HCT116 (cell line): Measurements from ENCODE around the gene PDHX. TPM values are rescaled to one million over a fixed set of nuclear protein-coding genes. Genes with fewer than 3 reads are reported as not detected.

Experiments used
- ATAC-seq: fragments of 200-7000 bp; cut with Tn5 transposase; 2 replicates; pipeline ENCODE4 v1.9.1; 2020; ENCODE audit warnings: mild to moderate bottlenecking, moderate library complexity
- BruUV-seq: library from RNA; stranded (reverse); fragments of 400-500 nt; replicated peaks from 2 replicates; lab custom pipeline; 2021; lab: Mats Ljungman, UMichigan
- CTCF ChIA-PET: fragments of 300-600 bp; sonication (Branson Sonifier 250); formaldehyde crosslinking; loops from one replicate; lab custom pipeline; 2021; ENCODE audit warnings: antibody characterized with exemption; lab: Charles Lee
- POLR2A ChIA-PET: fragments of 300-600, 350-600 bp; sonication (Branson Sonifier 250); formaldehyde crosslinking; loops from one replicate; lab custom pipeline; 2021; ENCODE audit warnings: antibody characterized with exemption; lab: Charles Lee
- RAD21 ChIA-PET, 2 experiments: fragments of 300-600 bp; sonication (Branson Sonifier 250); formaldehyde crosslinking; loops; one replicate each; lab custom pipeline; 2023; ENCODE audit warnings: low total read pairs in 2 of 2; ENCODE audit not compliant: uncharacterized antibody in 2 of 2, unreplicated experiment in 2 of 2, low non-redundant PET in 1 of 2; lab: Charles Lee
- DNase-seq: peaks from one replicate; pipeline ENCODE4 v3.0.0-alpha.2; 2010; ENCODE audit warnings: low read depth, low spot score
- H2AFZ ChIP-seq: fragments of 200-600 bp; shearing (Covaris generic), sonication (generic); 2 replicates; pipeline ENCODE4 v1.6.1; 2017; ENCODE audit warnings: low read depth, mixed run types, mixed read lengths, antibody characterized with exemption, low read length; ENCODE audit not compliant: poor library complexity, severe bottlenecking
- H3K27ac ChIP-seq: 2 replicates; pipeline ENCODE4 v1.5.1; 2012; ENCODE audit warnings: low read depth, low read length
- H3K27me3 ChIP-seq: fragments of 200-600 bp; sonication (generic); 2 replicates; pipeline ENCODE4 v1.6.1; 2016; ENCODE audit warnings: mixed run types, low read length, mixed read lengths; ENCODE audit not compliant: insufficient read depth
- H3K36me3 ChIP-seq, 2 experiments: fragments of 200-500 bp in 1 of 2; fragments of 200-600 bp in 1 of 2; sonication (Bioruptor generic) in 1 of 2; sonication (generic) in 1 of 2; 2 replicates each; pipeline versions ENCODE4 v1.5.1 to v1.6.1; 2014 to 2016; ENCODE audit warnings: low read length in 2 of 2, inconsistent platforms in 1 of 2, mixed read lengths in 1 of 2, mixed run types in 1 of 2; ENCODE audit not compliant: insufficient read depth in 2 of 2, control insufficient read depth in 1 of 2
- H3K4me1 ChIP-seq, 2 experiments: fragments of 200-600 bp in 1 of 2; sonication (generic) in 1 of 2; 2 replicates each; pipeline versions ENCODE4 v1.5.1 to v1.6.1; 2012 to 2017; ENCODE audit warnings: low read length in 2 of 2, inconsistent platforms in 1 of 2, mild to moderate bottlenecking in 1 of 2, mixed read lengths in 1 of 2, mixed run types in 1 of 2, moderate library complexity in 1 of 2; ENCODE audit not compliant: insufficient read depth in 2 of 2, control insufficient read depth in 1 of 2
- H3K4me2 ChIP-seq: fragments of 200-600 bp; sonication (generic); 2 replicates; pipeline ENCODE4 v1.6.1; 2017; ENCODE audit warnings: mixed run types, low read length, mixed read lengths
- H3K4me3 ChIP-seq, 2 experiments: fragments of 200-600 bp in 1 of 2; sonication (generic) in 1 of 2; replicated peaks in 1 of 2; 2 replicates each; pipeline ENCODE4 v1.5.1; 2011 to 2016; ENCODE audit warnings: low read length in 2 of 2, control low read depth in 1 of 2, low read depth in 1 of 2, mild to moderate bottlenecking in 1 of 2, mixed read lengths in 1 of 2, mixed run types in 1 of 2
- H3K79me2 ChIP-seq: fragments of 200-600 bp; sonication (generic); 2 replicates; pipeline ENCODE4 v1.6.1; 2017; ENCODE audit warnings: mild to moderate bottlenecking, mixed run types, low read length, moderate library complexity, mixed read lengths; ENCODE audit not compliant: insufficient read depth
- H3K9ac ChIP-seq: fragments of 200-600 bp; sonication (generic); 2 replicates; pipeline ENCODE4 v1.6.1; 2016; ENCODE audit warnings: low read length, mixed read lengths
- H3K9me2 ChIP-seq: fragments of 200-600 bp; sonication (generic), shearing (Covaris generic); 2 replicates; pipeline ENCODE4 v1.6.1; 2017; ENCODE audit warnings: mixed run types, mild to moderate bottlenecking, moderate library complexity; ENCODE audit not compliant: insufficient read depth
- H3K9me3 ChIP-seq, 2 experiments: fragments of 200-500 bp in 1 of 2; fragments of 200-600 bp in 1 of 2; sonication (Bioruptor generic) in 1 of 2; sonication (generic) in 1 of 2; 2 replicates each; pipeline ENCODE4 v1.6.1; 2014 to 2017; ENCODE audit warnings: low read length in 2 of 2, mixed read lengths in 2 of 2, inconsistent platforms in 1 of 2, low read depth in 1 of 2, mild to moderate bottlenecking in 1 of 2, mixed run types in 1 of 2, moderate library complexity in 1 of 2; ENCODE audit not compliant: control insufficient read depth in 1 of 2, insufficient read depth in 1 of 2
- H4K20me1 ChIP-seq: fragments of 200-600 bp; sonication (generic), shearing (Covaris generic); 2 replicates; pipeline ENCODE4 v1.6.1; 2017; ENCODE audit warnings: mixed run types, mild to moderate bottlenecking, moderate library complexity; ENCODE audit not compliant: insufficient read depth
- ELF1 ChIP-seq: IDR thresholded peaks from 2 replicates; pipeline ENCODE4 v1.6.1; 2012; ENCODE audit warnings: low read depth, borderline replicate concordance
- EZH2phosphoT487 ChIP-seq: fragments of 200-600 bp; IDR thresholded peaks from 2 replicates; pipeline ENCODE4 v1.6.1; 2018; ENCODE audit warnings: antibody characterized with exemption, borderline replicate concordance
- MAX ChIP-seq: IDR thresholded peaks from 2 replicates; pipeline ENCODE4 v1.6.1; 2012
- POLR2A ChIP-seq: IDR thresholded peaks from 2 replicates; pipeline ENCODE4 v1.7.0; 2011; ENCODE audit warnings: borderline replicate concordance; ENCODE audit not compliant: insufficient read depth, insufficient read length; ENCODE audit errors: extremely low read depth
- YY1 ChIP-seq: IDR thresholded peaks from 2 replicates; pipeline ENCODE4 v1.6.1; 2011; ENCODE audit warnings: low read length, low read depth, moderate library complexity, mild to moderate bottlenecking; ENCODE audit not compliant: insufficient replicate concordance; ENCODE audit errors: extremely low read depth
- ZBTB33 ChIP-seq: IDR thresholded peaks from 2 replicates; pipeline ENCODE4 v1.6.1; 2011; ENCODE audit warnings: mild to moderate bottlenecking, low read length, moderate library complexity; ENCODE audit not compliant: insufficient replicate concordance; ENCODE audit errors: extremely low read depth
- intact Hi-C: fragments of 100-400 bp; cut with micrococcal nuclease; formaldehyde crosslinking; loops from 2 replicates; pipeline ENCODE4 v1.10.0; 2022
- total RNA-seq: library from RNA; stranded (reverse); gene quantifications from one replicate; pipeline ENCODE4 v1.2.1, GENCODE V29; 2021; ENCODE audit not compliant: unreplicated experiment

The PDHX gene
- total RNA-seq, 1 experiment from 2014 or later: 36.6 TPM

DNA sequence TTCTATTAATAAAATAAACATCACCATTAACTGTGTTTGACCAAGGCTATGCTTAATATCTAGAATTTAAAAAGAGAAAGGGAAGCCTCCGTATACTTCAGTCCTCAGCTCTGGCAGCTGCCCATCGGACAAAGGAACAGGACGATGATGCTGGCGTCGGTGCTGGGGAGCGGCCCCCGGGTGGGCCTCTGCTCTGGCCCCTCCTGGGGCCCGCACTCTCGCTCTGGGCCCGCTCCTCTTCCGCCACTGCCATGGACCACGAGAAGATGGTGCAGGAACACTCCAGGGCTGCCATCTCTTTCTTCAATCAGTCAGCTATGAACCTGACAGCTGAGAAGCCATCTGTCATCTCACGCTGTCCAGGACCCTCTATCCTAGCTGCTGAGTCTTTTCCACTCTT lies 25.3 kb downstream of the PDHX start (continued):
- TF ChIP-seq ZBTB33 (no peak), YY1 (no peak)

DNA sequence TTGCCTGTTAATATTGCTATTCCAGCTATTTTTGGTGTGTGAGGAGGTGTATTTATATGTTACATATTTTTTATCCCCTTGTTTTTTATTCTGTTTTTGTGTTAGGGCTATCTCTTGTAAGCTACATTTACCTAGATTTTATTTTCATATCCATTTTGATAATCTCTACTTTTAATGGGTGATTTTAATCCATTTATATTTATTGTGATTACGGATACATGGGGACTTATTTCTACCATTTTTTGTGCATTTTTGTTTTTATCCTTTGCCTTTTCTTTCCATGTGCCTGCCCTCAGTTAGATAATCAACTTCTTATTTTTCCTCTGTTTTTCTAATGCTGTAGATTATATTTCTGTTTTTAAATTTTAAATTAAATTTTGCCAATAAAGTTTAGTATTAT lies 28.3 kb downstream of the PDHX start:
- Histone ChIP-seq H3K9ac (no peak overlapping the region), H3K4me2 (no peak overlapping the region), H2AFZ (no peak overlapping the region), H3K4me3 (no peak overlapping the region), H3K9me2 (no peaks in the 10 kb centered on the region), H3K36me3 (no peaks in the 10 kb centered on the region), H3K27ac (no peak overlapping the region), H3K4me1 (no peaks in the 10 kb centered on the region), H3K79me2 (peaks cover 18% of the 10 kb centered on the region), H3K27me3 (no peaks in the 10 kb centered on the region), H4K20me1 (no peaks in the 10 kb centered on the region), H3K9me3 (no peaks in the 10 kb centered on the region)
- POLR2A ChIA-PET: no interaction called here
- BruUV-seq: no TSS peak
- RAD21 ChIA-PET: no interaction called here
- DNase-seq (no peak), ATAC-seq (no peak)
- intact Hi-C loops: no loop called here
- TF ChIP-seq POLR2A (no peak), MAX (no peak), EZH2phosphoT487 (no peak), ELF1 (no peak)
- CTCF ChIA-PET: no interaction called here
